HepG2 (cell line): ENCODE measurements around the gene OBP2A. TPM values are rescaled to one million over a fixed set of nuclear protein-coding genes. Genes with fewer than 3 reads are reported as not detected.

ENCODE experiments used
- CENPT ChIP-seq: sonication (generic); formaldehyde crosslinking; IDR thresholded peaks from 2 replicates; pipeline ENCODE4 v1.8.0; 2022; ENCODE audit warnings: low read depth, mild to moderate bottlenecking, moderate library complexity, missing genetic modification reagents
- EEA1 ChIP-seq: sonication (generic); formaldehyde crosslinking; IDR thresholded peaks from 2 replicates; pipeline ENCODE4 v1.5.1; 2020; ENCODE audit warnings: mild to moderate bottlenecking, missing genetic modification reagents, borderline replicate concordance
- FOXA3 ChIP-seq: IDR thresholded peaks from 2 replicates; pipeline ENCODE4 v1.6.1; 2016; ENCODE audit warnings: missing genetic modification reagents, missing compliant biosample characterization
- HDAC2 ChIP-seq: sonication (generic); formaldehyde crosslinking; IDR thresholded peaks from 2 replicates; pipeline ENCODE4 v1.4.0; 2020; ENCODE audit warnings: missing genetic modification reagents
- HNRNPK ChIP-seq: fragments of 200-400 bp; formaldehyde crosslinking; IDR thresholded peaks from 2 replicates; pipeline ENCODE4 v1.6.1; 2018; ENCODE audit warnings: low read length, low read depth, moderate library complexity, mild to moderate bottlenecking; ENCODE audit not compliant: poor library complexity, severe bottlenecking
- KLF15 ChIP-seq: sonication (generic); formaldehyde crosslinking; IDR thresholded peaks from 2 replicates; pipeline ENCODE4 v1.8.1; 2023; ENCODE audit warnings: borderline replicate concordance, mild to moderate bottlenecking, inconsistent platforms, missing genetic modification reagents, mixed read lengths
- NR2F2 ChIP-seq: IDR thresholded peaks from 2 replicates; pipeline ENCODE4 v1.6.1; 2012; ENCODE audit warnings: low read depth, inconsistent platforms, borderline replicate concordance
- RBFOX2 ChIP-seq: fragments of 200-400 bp; formaldehyde crosslinking; IDR thresholded peaks from 2 replicates; pipeline ENCODE4 v1.6.1; 2017; ENCODE audit warnings: low read depth, mild to moderate bottlenecking, low read length
- TOE1 ChIP-seq: sonication (generic); formaldehyde crosslinking; IDR thresholded peaks from 2 replicates; pipeline ENCODE4 v1.4.0; 2020; ENCODE audit warnings: mild to moderate bottlenecking, missing genetic modification reagents
- ZBTB7B ChIP-seq: sonication (generic); formaldehyde crosslinking; IDR thresholded peaks from 2 replicates; pipeline ENCODE4 v1.4.0; 2020; ENCODE audit warnings: missing genetic modification reagents
- ZNF12 ChIP-seq: sonication (generic); formaldehyde crosslinking; IDR thresholded peaks from 2 replicates; pipeline ENCODE4 v1.5.0; 2020; ENCODE audit warnings: missing genetic modification reagents
- ZNF24 ChIP-seq: fragments of 450-650 bp; IDR thresholded peaks from 2 replicates; pipeline ENCODE4 v1.6.1; 2017; ENCODE audit warnings: antibody characterized with exemption, mild to moderate bottlenecking
- ZNF274 ChIP-seq: sonication (generic); formaldehyde crosslinking; IDR thresholded peaks from 2 replicates; pipeline ENCODE4 v1.5.1; 2020; ENCODE audit warnings: mild to moderate bottlenecking, missing genetic modification reagents
- ZNF296 ChIP-seq: sonication (generic); formaldehyde crosslinking; conservative IDR thresholded peaks from 2 replicates; pipeline ENCODE4 v1.5.0; 2020; ENCODE audit warnings: mild to moderate bottlenecking, missing genetic modification reagents
- ZNF441 ChIP-seq: sonication (generic); formaldehyde crosslinking; IDR thresholded peaks from 2 replicates; pipeline ENCODE4 v1.7.0; 2021; ENCODE audit warnings: missing genetic modification reagents, borderline replicate concordance
- ZNF572 ChIP-seq: sonication (generic); formaldehyde crosslinking; IDR thresholded peaks from 2 replicates; pipeline ENCODE4 v1.5.1; 2020; ENCODE audit warnings: mild to moderate bottlenecking, missing genetic modification reagents
- ZNF576 ChIP-seq: sonication (generic); formaldehyde crosslinking; IDR thresholded peaks from 2 replicates; pipeline ENCODE4 v1.4.0; 2020; ENCODE audit warnings: mild to moderate bottlenecking, missing genetic modification reagents
- ZNF577 ChIP-seq: sonication (generic); formaldehyde crosslinking; IDR thresholded peaks from 2 replicates; pipeline ENCODE4 v1.4.0; 2020; ENCODE audit warnings: mild to moderate bottlenecking, low read depth, missing genetic modification reagents, borderline replicate concordance
- ZNF678 ChIP-seq: sonication (generic); formaldehyde crosslinking; IDR thresholded peaks from 2 replicates; pipeline ENCODE4 v1.4.0; 2020; ENCODE audit warnings: mild to moderate bottlenecking, missing genetic modification reagents
- ZNF784 ChIP-seq: sonication (generic); formaldehyde crosslinking; IDR thresholded peaks from 2 replicates; pipeline ENCODE4 v1.5.1; 2020; ENCODE audit warnings: missing genetic modification reagents, mild to moderate bottlenecking, borderline replicate concordance
- ZNF839 ChIP-seq: sonication (generic); formaldehyde crosslinking; IDR thresholded peaks from 2 replicates; pipeline ENCODE4 v1.4.0; 2020; ENCODE audit warnings: missing genetic modification reagents, mild to moderate bottlenecking, borderline replicate concordance
- ZSCAN12 ChIP-seq: sonication (generic); formaldehyde crosslinking; IDR thresholded peaks from 2 replicates; pipeline ENCODE4 v1.9.0; 2021; ENCODE audit warnings: mild to moderate bottlenecking, missing genetic modification reagents
- ZSCAN20 ChIP-seq: sonication (generic); formaldehyde crosslinking; IDR thresholded peaks from 2 replicates; pipeline ENCODE4 v1.4.0; 2020; ENCODE audit warnings: missing genetic modification reagents, mild to moderate bottlenecking, borderline replicate concordance
- ZSCAN9 ChIP-seq: IDR thresholded peaks from 2 replicates; pipeline ENCODE4 v1.6.1; 2016; ENCODE audit warnings: borderline replicate concordance
- polyA plus RNA-seq, 8 experiments: library from polyadenylated mRNA; depleted of rRNA in 3 of 8; stranded (reverse) in 7 of 8; unstranded in 1 of 8; fragments of >200 nt; fragmentation: Illumina TruSeq in 4 of 8; extraction: Trizol in 4 of 8; gene quantifications; 2 replicates each; pipeline versions ENCODE4 v1.2.1 to v1.2.3, GENCODE V29; 2011 to 2016; ENCODE audit warnings: low read depth in 4 of 8, missing spikeins in 1 of 8, mixed read lengths in 1 of 8; ENCODE audit not compliant: insufficient read depth in 1 of 8
- total RNA-seq, 5 experiments: library from RNA; depleted of rRNA; stranded (reverse); fragments of >200 nt; fragmentation: Illumina TruSeq; extraction: Trizol; gene quantifications; 2 replicates each; pipeline ENCODE4 v1.2.3, GENCODE V29; 2016; ENCODE audit warnings: low read depth in 1 of 5
- TF ChIP-seq, protein P1 (sequence below): IDR thresholded peaks from 2 replicates; pipeline ENCODE4 v1.6.1; 2016
- TF ChIP-seq, protein P2 (sequence below), 2 experiments: sonication (generic) in 1 of 2; formaldehyde crosslinking in 1 of 2; IDR thresholded peaks; 2 replicates each; pipeline versions ENCODE4 v1.5.1 to v1.6.1; 2011 to 2020; ENCODE audit warnings: borderline replicate concordance in 1 of 2, low read depth in 1 of 2, low read length in 1 of 2, mild to moderate bottlenecking in 1 of 2, missing genetic modification reagents in 1 of 2, moderate library complexity in 1 of 2

The OBP2A gene
- total and polyA plus RNA-seq, 2 of the 13 experiments (the other 11 are each of a cell fraction or from before 2014, with no cell fraction given), result 0.32 TPM; not detected in 1

- 0 out of 2 replicates have a peak, but pooled peaks have one; percentile 45 for TF ChIP-seq ZNF274 (CRISPR knock-in tag)
- TF ChIP-seq, protein P1, sequence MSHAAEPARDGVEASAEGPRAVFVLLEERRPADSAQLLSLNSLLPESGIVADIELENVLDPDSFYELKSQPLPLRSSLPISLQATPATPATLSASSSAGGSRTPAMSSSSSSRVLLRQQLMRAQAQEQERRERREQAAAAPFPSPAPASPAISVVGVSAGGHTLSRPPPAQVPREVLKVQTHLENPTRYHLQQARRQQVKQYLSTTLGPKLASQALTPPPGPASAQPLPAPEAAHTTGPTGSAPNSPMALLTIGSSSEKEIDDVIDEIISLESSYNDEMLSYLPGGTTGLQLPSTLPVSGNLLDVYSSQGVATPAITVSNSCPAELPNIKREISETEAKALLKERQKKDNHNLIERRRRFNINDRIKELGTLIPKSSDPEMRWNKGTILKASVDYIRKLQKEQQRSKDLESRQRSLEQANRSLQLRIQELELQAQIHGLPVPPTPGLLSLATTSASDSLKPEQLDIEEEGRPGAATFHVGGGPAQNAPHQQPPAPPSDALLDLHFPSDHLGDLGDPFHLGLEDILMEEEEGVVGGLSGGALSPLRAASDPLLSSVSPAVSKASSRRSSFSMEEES, result peak; percentile 77
- no peak for TF ChIP-seq TOE1 (CRISPR knock-in tag)
- TF ChIP-seq ZSCAN20 (CRISPR knock-in tag), result no peak
- TF ChIP-seq KLF15 (CRISPR knock-in tag), result no peak
- no peak for TF ChIP-seq ZSCAN12
- no peak for TF ChIP-seq ZNF839 (CRISPR knock-in tag)
- no peak for TF ChIP-seq ZNF296 (CRISPR knock-in tag)
- no peak for TF ChIP-seq HNRNPK
- TF ChIP-seq, protein P2, sequence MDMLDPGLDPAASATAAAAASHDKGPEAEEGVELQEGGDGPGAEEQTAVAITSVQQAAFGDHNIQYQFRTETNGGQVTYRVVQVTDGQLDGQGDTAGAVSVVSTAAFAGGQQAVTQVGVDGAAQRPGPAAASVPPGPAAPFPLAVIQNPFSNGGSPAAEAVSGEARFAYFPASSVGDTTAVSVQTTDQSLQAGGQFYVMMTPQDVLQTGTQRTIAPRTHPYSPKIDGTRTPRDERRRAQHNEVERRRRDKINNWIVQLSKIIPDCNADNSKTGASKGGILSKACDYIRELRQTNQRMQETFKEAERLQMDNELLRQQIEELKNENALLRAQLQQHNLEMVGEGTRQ (IDR thresholded peaks at IDR 0.05; ENCODE audit: low read depth, low read length), result peak; percentile 96
- TF ChIP-seq, protein P2 (CRISPR knock-in tag; IDR thresholded peaks at IDR 0.05; ENCODE audit: borderline replicate concordance), result peak; percentile 97; the same call in 1 of the 2 replicates
- no peak for TF ChIP-seq ZNF572 (CRISPR knock-in tag)
- no peak for TF ChIP-seq FOXA3 (CRISPR knock-in tag)
- TF ChIP-seq HDAC2 (CRISPR knock-in tag), result peak; percentile 60; the same call in 1 of the 2 replicates
- TF ChIP-seq ZNF12, result no peak
- TF ChIP-seq NR2F2, result no peak
- TF ChIP-seq EEA1 (CRISPR knock-in tag), result no peak
- TF ChIP-seq ZNF441 (CRISPR knock-in tag), result no peak
- no peak for TF ChIP-seq ZNF24
- TF ChIP-seq CENPT (CRISPR knock-in tag), result no peak
- TF ChIP-seq ZNF576, result 0 out of 2 replicates have a peak, but pooled peaks have one; percentile 46
- TF ChIP-seq ZSCAN9, result no peak
- TF ChIP-seq ZNF577 (CRISPR knock-in tag), result no peak
- TF ChIP-seq ZNF678 (CRISPR knock-in tag), result no peak
- TF ChIP-seq RBFOX2, result no peak
- TF ChIP-seq ZNF784, result no peak
- TF ChIP-seq ZBTB7B, result 0 out of 2 replicates have a peak, but pooled peaks have one; percentile 42
Observed at GRCh38 chr9:135499326-135500070, 46.4 kb upstream of the OBP2A start (continued).
